OCI-LY7 (cell line): ENCODE results near the gene DNAI1.

Experiments used
- CTCF ChIP-seq: fragments of 200-600 bp; sonication (generic); conservative IDR thresholded peaks from 2 replicates; pipeline ENCODE4 v1.5.1; 2014; ENCODE audit warnings: mild to moderate bottlenecking, antibody characterized with exemption, low read length, moderate library complexity, mixed read lengths
- EZH2phosphoT487 ChIP-seq: fragments of 200-600 bp; sonication (generic); IDR thresholded peaks from 2 replicates; pipeline ENCODE4 v1.6.1; 2018; ENCODE audit warnings: low read depth, borderline replicate concordance, mild to moderate bottlenecking, mixed run types, antibody characterized with exemption, low read length, moderate library complexity, mixed read lengths

- TF ChIP-seq CTCF = no peak
- no peak for TF ChIP-seq EZH2phosphoT487
Measured at GRCh38 chr9:34465468-34465867, 6.9 kb downstream of the DNAI1 start.
